Gastroesophageal sphincter (tissue), 4 donors: ENCODE data around the gene HDAC4. TPM values are rescaled to one million over a fixed set of nuclear protein-coding genes. Genes with fewer than 3 reads are reported as not detected.

Experiments
- ATAC-seq: fragments of 150-250 bp; one replicate; pipeline ENCODE4 v1.9.1; 2016; ENCODE audit warnings: mild to moderate bottlenecking, moderate library complexity
- H3K27ac ChIP-seq, 4 donors: fragments of 200-600 bp; sonication (generic) in 3 of 4; 1 replicate in 3 of 4; 2 replicates in 1 of 4; pipeline ENCODE4 v1.5.1; 2016 to 2019
- H3K27me3 ChIP-seq: fragments of 200-600 bp; sonication (generic); one replicate; pipeline ENCODE4 v1.5.1; 2019
- H3K36me3 ChIP-seq, 2 donors: fragments of 200-600 bp; sonication (generic); one replicate each; pipeline ENCODE4 v1.5.1; 2019; ENCODE audit warnings: control low read depth in 1 of 2
- H3K4me1 ChIP-seq, 3 donors: fragments of 200-600 bp; sonication (generic); 1 replicate in 2 of 3; 2 replicates in 1 of 3; pipeline ENCODE4 v1.5.1; 2016 to 2019; ENCODE audit warnings: control low read depth in 2 of 3
- H3K4me3 ChIP-seq, 2 donors: fragments of 200-600 bp; sonication (generic); one replicate each; pipeline ENCODE4 v1.5.1; 2019; ENCODE audit warnings: mild to moderate bottlenecking in 1 of 2, moderate library complexity in 1 of 2
- H3K9me3 ChIP-seq, 3 donors: fragments of 200-600 bp; sonication (generic); one replicate each; pipeline ENCODE4 v1.5.1; 2017 to 2019; ENCODE audit warnings: control low read depth in 2 of 3
- EP300 ChIP-seq: sonication (generic); formaldehyde crosslinking; IDR thresholded peaks from one replicate; pipeline ENCODE4 v1.6.1; 2017; ENCODE audit warnings: antibody characterized with exemption, mild to moderate bottlenecking
- POLR2A ChIP-seq, 2 donors: fragments of 450-650 bp; IDR thresholded peaks; one replicate each; pipeline ENCODE4 v1.6.1; 2017; ENCODE audit warnings: antibody characterized with exemption in 2 of 2, mild to moderate bottlenecking in 2 of 2, moderate library complexity in 1 of 2
- POLR2AphosphoS5 ChIP-seq: sonication (generic); formaldehyde crosslinking; IDR thresholded peaks from one replicate; pipeline ENCODE4 v1.6.1; 2017; ENCODE audit warnings: antibody characterized with exemption
- WGBS, 2 donors: methylation state at CpG; one replicate each; pipeline ENCODE4 v1.1.5; 2018; ENCODE audit warnings: low coverage in 1 of 2; 5-methylcytosine and 5-hydroxymethylcytosine counted together
- total RNA-seq, 4 donors: library from RNA; depleted of rRNA; stranded (reverse); fragments of >200 nt; gene quantifications; one replicate each; pipeline ENCODE4 v1.1.0, GENCODE V29; 2016
- TF ChIP-seq, protein P1 (sequence below), 4 experiments: fragments of 200-600 bp in 2 of 4; fragments of 450-650 bp in 2 of 4; sonication (generic) in 1 of 4; IDR thresholded peaks; one replicate each; pipeline ENCODE4 v1.5.1; 2017 to 2019; ENCODE audit warnings: antibody characterized with exemption in 4 of 4, mild to moderate bottlenecking in 2 of 4, moderate library complexity in 2 of 4

HDAC4 gene
- total RNA-seq, 4 donors from 2014 or later, result 41.3 to 104 (median 85.8) TPM

DNA sequence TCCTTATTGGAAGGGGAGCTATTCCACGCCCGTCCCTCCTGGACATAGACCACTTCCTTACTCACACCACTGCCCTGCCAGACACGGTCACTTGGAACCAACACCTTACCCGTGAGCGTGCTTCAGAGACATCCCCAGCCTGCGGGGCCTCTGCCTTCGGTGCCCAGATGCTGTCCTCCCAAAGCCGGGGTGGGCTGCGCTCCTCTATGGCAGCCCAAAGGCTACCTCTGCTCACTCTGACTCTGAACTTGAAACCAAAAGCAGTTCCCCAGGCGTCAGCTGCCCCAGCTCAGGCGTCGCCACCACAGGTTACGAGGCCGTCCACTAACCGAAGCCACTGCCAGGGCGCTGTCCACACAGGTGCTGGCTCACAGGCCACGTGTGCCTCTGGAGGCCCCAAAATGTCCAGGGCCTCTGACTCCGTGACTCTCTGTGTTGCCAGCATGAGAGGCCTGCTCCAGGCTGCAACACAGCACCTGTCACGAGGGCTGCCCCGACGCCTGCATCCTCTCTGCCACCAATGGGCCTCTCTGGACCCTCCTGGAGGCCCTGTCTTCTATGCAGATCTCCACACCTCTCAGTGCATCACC lies 23.8 kb downstream of the HDAC4 start:
- peaks cover 0 to 42% (median 3%) of the 10 kb centered on the region in 3 donors for H3K4me1 ChIP-seq
- no peaks in the 10 kb centered on the region for H3K9me3 ChIP-seq
- H3K27me3 ChIP-seq, result no peaks in the 10 kb centered on the region
- 80% methylated on average over 2 of the region's 21 CpGs; no CpG with 5 or more reads in 1 of the 2 donors for WGBS, 2 donors
- no peak for ATAC-seq
- H3K4me3 ChIP-seq, result no peak overlapping the region
- peaks cover 0 to 17% of the 10 kb centered on the region in 2 donors for H3K36me3 ChIP-seq
- TF ChIP-seq POLR2A (IDR thresholded peaks at IDR 0.05) (no peak), POLR2AphosphoS5 (no peak), EP300 (no peak)
- TF ChIP-seq, protein P1, sequence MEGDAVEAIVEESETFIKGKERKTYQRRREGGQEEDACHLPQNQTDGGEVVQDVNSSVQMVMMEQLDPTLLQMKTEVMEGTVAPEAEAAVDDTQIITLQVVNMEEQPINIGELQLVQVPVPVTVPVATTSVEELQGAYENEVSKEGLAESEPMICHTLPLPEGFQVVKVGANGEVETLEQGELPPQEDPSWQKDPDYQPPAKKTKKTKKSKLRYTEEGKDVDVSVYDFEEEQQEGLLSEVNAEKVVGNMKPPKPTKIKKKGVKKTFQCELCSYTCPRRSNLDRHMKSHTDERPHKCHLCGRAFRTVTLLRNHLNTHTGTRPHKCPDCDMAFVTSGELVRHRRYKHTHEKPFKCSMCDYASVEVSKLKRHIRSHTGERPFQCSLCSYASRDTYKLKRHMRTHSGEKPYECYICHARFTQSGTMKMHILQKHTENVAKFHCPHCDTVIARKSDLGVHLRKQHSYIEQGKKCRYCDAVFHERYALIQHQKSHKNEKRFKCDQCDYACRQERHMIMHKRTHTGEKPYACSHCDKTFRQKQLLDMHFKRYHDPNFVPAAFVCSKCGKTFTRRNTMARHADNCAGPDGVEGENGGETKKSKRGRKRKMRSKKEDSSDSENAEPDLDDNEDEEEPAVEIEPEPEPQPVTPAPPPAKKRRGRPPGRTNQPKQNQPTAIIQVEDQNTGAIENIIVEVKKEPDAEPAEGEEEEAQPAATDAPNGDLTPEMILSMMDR (IDR thresholded peaks at IDR 0.05), result no peak
- no peak overlapping the region for H3K27ac ChIP-seq

- no peak for ATAC-seq
- peaks cover 0 to 17% of the 10 kb centered on the region in 2 donors for H3K36me3 ChIP-seq
- no peaks in the 10 kb centered on the region for H3K9me3 ChIP-seq
- no peak overlapping the region for H3K4me3 ChIP-seq
- TF ChIP-seq EP300, result no peak
- TF ChIP-seq, protein P1 (IDR thresholded peaks at IDR 0.05), result no peak
- TF ChIP-seq POLR2AphosphoS5, result no peak
- TF ChIP-seq POLR2A (IDR thresholded peaks at IDR 0.05), result no peak
- H3K4me1 ChIP-seq, result peaks cover 0 to 35% (median 3%) of the 10 kb centered on the region in 3 donors
- no peaks in the 10 kb centered on the region for H3K27me3 ChIP-seq
- WGBS, 2 donors, result 85% methylated on average over 4 of the region's 13 CpGs; no CpG with 5 or more reads in 1 of the 2 donors
- H3K27ac ChIP-seq, result no peak overlapping the region
These were observed 24.5 kb downstream of the HDAC4 start for GRCh38 chr2:239376351-239376750.

- TF ChIP-seq, protein P1 (IDR thresholded peaks at IDR 0.05), result no peak
- TF ChIP-seq POLR2A (IDR thresholded peaks at IDR 0.05) (no peak), EP300 (no peak), POLR2AphosphoS5 (no peak)
- H3K36me3 ChIP-seq, result peaks cover 0 to 18% of the 10 kb centered on the region in 2 donors
- no peak overlapping the region for H3K4me3 ChIP-seq
- no peaks in the 10 kb centered on the region for H3K27me3 ChIP-seq
- peaks cover 0 to 28% (median 3%) of the 10 kb centered on the region in 3 donors for H3K4me1 ChIP-seq
- no peak for ATAC-seq
- H3K27ac ChIP-seq, result no peak overlapping the region
- no peaks in the 10 kb centered on the region for H3K9me3 ChIP-seq
- no CpG with 5 or more reads among the region's 31 CpGs for WGBS, 2 donors
These were observed 25.4 kb downstream of the HDAC4 start for GRCh38 chr2:239375278-239376061.

DNA sequence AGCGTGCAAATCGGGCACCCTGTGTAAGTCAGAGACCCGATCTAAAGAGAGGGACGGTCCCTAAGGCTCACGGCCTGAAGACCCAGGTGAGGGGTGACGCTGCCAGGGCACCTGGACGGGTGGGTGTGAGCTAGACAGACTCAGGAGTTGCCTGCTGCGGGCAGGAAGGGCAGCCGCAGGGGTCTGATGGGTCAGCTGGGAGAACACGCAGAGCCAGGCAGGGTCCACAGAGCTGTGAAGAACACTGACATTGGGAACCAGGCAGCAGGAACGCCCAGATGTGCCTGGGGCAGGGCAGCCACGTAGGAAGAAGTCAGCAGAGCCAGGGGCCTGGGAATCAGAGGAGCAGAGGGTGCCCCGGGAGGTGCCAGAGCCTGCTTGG lies 25.9 kb downstream of the HDAC4 start:
- WGBS, 2 donors, result 93% methylated on average over 4 of the region's 13 CpGs; no CpG with 5 or more reads in 1 of the 2 donors
- TF ChIP-seq, protein P1 (IDR thresholded peaks at IDR 0.05), result no peak
- TF ChIP-seq POLR2AphosphoS5 (no peak), POLR2A (IDR thresholded peaks at IDR 0.05) (no peak), EP300 (no peak)
- no peak overlapping the region for H3K27ac ChIP-seq

More for the DNA sequence above, 25.9 kb downstream of the HDAC4 start:
- Histone ChIP-seq H3K9me3 (no peaks in the 10 kb centered on the region), H3K4me1 (peaks cover 0 to 30% (median 3%) of the 10 kb centered on the region in 3 donors), H3K36me3 (peaks cover 0 to 24% of the 10 kb centered on the region in 2 donors), H3K27me3 (no peaks in the 10 kb centered on the region), H3K4me3 (no peak overlapping the region)
- no peak for ATAC-seq
